ENCODE results near the gene AGBL3.

DNA sequence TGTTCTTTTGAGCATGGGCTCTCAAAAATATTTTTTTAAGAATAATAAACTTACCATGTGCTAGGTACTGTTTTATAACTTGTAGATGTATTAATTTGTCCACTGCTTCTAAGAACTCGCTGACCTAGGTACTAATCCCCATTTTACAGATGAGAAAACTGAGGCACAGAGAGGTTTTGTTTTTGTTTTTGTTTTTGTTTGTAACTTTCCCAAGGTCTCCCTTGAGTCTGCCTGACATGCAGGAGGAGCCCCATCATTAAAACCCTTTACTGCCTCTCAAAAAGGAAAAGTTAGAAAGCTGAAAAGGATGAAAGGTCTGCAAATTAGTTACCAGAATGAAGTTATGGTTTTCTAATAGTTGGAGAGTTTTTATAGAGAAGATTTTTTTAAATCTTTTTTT lies 38.5 kb upstream of the AGBL3 start:
- TF ChIP-seq CTCF (IDR thresholded peaks at IDR 0.05), result no peak
- TF ChIP-seq POLR2A (IDR thresholded peaks at IDR 0.05), result no peak
